ENCODE results near the gene TNFRSF11A. TPM values are rescaled to one million over a fixed set of nuclear protein-coding genes. Genes with fewer than 3 reads are reported as not detected.

The TNFRSF11A gene
- total RNA-seq, 4 donors from 2014 or later, result 2.1 to 22.7 (median 3.8) TPM

DNA sequence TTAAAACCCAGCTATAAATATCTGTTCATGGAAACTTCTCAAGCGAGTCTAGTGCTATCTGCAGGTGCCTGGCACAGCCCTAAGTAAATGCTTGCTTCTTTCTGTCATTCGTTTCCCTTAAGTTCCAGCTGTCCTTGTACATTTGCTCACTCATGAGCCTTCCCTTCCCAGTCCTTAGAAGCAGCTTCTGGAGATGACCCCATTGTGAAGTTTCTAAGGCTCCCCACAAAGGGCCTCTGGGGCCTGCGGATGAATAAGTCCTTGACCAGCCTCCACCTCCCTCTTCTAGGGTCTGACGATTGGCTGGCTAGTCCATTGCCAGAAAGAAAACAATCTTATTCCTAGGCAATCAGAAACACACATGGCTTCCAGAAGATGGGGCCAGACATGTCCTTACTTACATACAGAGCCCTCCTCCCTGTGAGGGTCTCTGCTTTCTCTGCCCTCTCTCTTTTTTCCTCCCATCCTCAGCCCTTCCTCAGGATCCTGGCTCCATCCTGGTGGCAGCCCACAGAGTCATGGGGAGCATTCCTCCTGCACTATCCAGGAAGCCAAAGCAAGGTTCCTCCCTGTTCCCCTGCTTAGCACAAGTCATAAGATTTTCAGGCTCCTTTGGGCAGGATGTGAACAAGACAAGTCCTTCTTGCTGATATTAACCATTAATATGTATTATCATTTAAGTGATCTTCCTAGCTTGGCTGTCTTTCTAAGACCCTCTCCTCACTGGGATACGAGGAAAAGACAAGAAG lies 87.3 kb downstream of the TNFRSF11A start:
- TF ChIP-seq CTCF (IDR thresholded peaks at IDR 0.05), result no peak
- DNase-seq (ENCODE audit: low spot score), result no peak
- ATAC-seq (ENCODE audit: low FRiP score), result no peak

GRCh38 chr18:62413206-62413605 lies 88.1 kb downstream of the TNFRSF11A start:
- no peak for TF ChIP-seq CTCF (IDR thresholded peaks at IDR 0.05)
- ATAC-seq (ENCODE audit: low FRiP score), result no peak

GRCh38 chr18:62418258-62418657 lies 93.1 kb downstream of the TNFRSF11A start:
- DNase-seq (ENCODE audit: low spot score) (no peak), ATAC-seq (ENCODE audit: low FRiP score) (no peak)
- no peak for TF ChIP-seq CTCF (IDR thresholded peaks at IDR 0.05)

More at GRCh38 chr18:62413206-62413605, 88.1 kb downstream of the TNFRSF11A start:
- no peak for DNase-seq (ENCODE audit: low spot score)

- TF ChIP-seq CTCF (IDR thresholded peaks at IDR 0.05), result no peak
- DNase-seq (ENCODE audit: low spot score) (no peak), ATAC-seq (ENCODE audit: low FRiP score) (no peak)
Observed at GRCh38 chr18:62420151-62420512, 95.0 kb downstream of the TNFRSF11A start.

DNA sequence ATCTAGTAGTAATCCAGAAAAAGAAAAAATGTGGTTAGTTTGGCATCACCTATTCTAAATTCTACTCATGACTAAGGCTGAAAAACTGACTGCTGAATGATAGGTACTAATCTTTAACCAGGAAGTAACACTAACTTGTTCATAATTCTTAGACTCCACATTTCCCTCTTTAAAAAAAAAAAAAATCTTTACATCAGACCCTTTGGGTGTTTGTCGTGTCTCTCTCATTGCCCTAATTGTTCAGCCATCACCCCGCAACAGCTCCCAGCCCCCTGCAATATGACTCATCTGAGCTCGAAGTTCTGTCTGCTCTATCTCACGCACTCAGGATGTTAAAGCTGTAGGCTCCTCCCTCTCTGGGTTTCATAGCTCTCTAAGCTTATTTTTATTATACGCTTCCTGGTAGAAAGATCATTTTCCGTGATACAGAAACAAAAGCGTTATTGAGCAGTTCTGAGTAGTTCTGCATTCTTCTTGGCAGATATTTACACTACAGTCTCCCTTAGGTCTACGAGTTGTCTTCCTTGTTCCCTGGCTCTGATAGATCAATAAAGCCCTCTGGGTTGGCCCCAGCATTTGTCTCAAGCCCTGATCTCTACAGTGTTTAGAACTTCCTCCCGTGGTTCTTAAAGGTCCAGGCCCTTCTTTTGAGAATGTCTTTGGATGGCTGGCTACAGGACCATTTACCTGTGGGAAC lies 95.6 kb downstream of the TNFRSF11A start:
- ATAC-seq (ENCODE audit: low FRiP score) (peak; percentile 61), DNase-seq (ENCODE audit: low spot score) (no peak)
- no peak for TF ChIP-seq CTCF (IDR thresholded peaks at IDR 0.05)

DNA sequence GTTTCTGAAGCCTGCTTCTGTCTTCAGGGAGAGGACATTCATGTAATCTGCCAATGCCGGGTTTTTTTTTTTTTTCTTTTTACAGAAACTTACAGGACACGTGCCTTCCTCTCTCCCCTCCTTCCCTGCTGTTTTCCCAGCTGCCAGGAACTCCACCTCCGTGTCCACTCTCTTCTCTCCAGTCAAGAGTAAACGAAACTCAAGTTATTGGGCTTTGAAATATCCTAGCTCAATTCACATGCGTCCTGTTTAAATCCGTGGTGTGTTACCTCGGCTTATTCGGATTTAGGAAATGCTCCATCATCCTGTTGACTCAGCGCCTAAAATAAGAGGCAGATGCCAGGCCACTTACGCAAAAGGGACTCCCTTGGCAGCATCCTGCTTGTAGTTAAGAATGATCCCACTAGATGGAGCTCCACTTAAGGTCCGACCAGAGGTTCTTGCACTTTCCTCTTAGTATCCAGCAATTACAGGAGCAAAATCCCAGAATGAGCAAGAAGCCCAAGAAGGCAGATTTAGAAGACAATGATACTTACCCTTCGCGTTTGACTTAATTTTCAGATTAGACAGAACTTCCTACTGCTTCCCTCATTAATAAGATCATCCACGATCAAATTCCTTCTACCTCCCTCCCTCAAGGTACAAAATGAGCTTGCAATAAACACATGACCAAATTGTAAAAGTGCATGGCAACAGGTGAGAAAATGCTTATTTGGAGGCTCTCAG lies 100.5 kb downstream of the TNFRSF11A start:
- TF ChIP-seq CTCF (IDR thresholded peaks at IDR 0.05), result peak in 1 of 3 donors; percentile 18
- ATAC-seq (ENCODE audit: low FRiP score) (peak; percentile 95), DNase-seq (ENCODE audit: low spot score) (peak; percentile 39)

Data from omental fat pad (tissue), 4 donors.